ENCODE results near the gene MRPS25.

The MRPS25 gene

GRCh38 chr3:15064835-15065549, at the start of gene MRPS25:
TSS of gene MRPS25 (minus strand) at chr3:15065315. CDS start at chr3:15065194, 121 bp downstream.
- DNase-seq: peak; percentile 88 to 91

DNA sequence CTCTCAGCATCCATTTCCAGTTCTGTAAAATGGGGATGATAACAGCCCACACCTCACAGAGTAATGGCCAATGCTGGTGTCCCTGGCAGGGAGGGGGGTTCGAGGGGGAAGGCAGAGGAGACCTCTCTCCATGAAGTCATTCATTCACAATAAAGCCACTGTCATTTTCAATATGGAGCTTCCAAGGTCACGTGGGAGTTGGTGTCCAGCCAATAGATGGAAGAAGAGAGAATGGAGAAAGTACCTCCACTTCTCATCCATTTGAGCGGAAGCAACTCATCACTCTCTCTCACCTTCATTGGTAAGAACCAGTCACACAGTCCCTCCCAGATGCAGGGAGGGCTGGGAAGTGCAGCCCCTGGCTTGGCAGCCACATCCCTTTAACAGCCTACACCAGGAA, 48.8 kb upstream of the MRPS25 start:
- no peak for DNase-seq

DNA sequence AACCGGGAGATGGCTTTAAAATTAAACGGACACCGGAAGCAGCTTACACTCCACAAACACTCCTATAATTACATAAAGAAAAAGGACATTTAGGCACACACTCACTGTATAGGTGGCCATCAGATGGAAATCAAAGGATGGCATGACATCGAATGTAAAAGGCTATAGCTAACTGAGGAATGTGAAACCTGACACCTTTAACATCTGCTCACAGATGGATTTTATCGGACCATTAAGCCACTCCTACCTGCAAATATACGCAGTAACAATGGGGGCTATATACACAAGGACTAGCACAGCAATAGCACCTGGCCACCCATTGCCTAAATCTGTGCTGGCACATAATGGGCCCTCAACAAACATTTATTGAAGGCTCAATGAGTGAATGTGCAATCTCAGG, 48.4 kb upstream of the MRPS25 start:
- DNase-seq: no peak

DNA sequence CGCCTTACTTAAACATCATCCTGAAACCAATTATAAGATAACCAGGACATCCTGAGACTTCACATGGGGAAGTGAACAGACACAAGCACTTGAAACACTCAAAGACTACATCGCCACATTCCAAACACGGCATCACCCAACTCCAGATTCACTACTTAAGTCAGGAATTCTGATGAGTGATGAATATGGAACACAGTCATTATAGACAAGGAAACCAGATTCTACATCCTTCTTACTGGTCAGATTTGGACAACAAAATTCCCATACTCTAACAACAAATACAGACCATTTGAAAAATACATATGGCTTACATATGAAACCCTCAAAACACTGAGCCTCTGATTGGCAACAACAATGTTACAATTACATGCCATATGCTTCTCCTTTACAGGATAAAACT, 46.9 kb upstream of the MRPS25 start:
- DNase-seq: no peak

DNA sequence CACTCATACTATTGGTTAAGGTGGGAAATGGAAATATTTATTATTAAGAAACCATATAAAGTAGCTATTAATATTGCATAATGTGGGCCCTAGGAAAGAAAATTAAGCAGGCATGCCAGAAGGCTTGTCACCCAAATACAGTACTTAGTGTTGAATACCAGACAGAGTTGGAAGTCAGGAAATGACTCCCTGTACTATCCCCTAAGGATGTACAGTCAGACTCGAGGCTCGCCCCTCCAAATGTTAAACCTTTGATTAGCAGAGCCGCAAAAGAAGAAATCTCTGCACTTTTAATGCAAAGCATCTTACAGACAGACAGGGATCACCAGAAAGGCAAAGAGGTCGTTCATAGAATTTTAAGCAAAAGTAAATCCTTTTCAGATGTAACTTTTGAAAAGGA, 45.1 kb upstream of the MRPS25 start:
- DNase-seq: no peak

DNA sequence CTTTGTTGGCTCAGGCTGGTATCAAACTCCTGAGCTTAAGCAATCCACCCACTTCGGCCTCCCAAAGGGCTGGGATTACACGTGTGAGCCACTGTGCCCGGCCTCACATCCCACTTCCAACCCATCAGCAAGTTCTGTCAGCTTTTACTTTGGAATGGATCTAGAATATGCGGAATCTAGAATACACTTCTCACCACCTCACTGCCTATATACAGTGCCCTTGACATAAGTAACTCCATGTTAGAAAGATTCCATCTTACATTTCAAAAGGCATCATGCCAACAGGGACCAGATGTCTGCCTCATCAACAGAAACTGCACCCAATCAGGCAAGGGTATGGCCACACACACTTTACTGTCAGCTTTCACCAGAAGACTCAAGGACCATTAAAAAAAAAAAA, 43.8 kb upstream of the MRPS25 start:
- DNase-seq: no peak

DNA sequence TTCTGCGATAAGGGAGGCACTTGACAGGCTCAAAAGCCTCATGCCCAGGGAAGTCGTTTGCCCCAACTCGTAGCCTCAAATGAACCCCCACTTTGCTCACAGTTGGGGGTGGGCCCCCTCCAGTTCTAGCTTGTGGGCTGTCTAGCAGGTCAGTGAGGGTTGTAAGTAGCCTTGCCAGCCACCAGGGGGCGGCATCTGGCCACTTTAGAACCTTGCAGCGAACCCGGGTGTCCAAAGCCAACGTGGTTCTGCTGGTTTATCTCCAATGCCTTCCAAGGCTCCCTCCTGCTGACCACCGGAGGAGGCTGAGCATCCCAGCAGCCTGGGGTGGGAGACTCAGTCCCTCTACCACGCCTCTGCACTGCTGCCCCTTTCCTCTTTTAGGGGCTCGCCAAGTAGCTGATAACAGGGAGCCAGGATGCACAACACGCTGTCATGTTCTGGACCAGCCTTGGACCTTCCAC, 43.0 kb upstream of the MRPS25 start:
- DNase-seq: peak; percentile 80 to 83

GRCh38 chr3:15107075-15107947, 42.2 kb upstream of the MRPS25 start:
- DNase-seq: no peak

DNA sequence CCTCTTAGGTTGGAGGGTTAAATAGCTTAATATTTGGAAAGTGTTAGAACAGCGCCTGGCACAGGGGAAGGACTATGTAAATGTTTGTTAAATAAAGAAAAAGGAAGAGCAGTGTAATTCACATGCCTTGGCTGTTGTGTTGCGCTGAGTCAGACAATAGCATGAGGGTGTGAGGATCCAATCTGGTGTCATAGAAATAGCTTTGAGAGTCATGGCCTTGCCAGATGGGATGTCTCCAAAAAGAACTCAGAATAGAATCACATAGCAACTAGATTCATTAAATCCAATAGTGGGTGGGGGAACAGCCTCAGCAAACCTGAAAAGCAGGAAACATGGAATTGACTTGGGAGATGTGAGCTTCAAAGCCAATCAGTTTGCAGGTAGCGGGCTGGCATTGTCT, 37.7 kb upstream of the MRPS25 start:
- no peak for DNase-seq

GRCh38 chr3:15102256-15102655, 37.1 kb upstream of the MRPS25 start:
- no peak for DNase-seq

- DNase-seq: peak; percentile 14 to 28
Observed at GRCh38 chr3:15099364-15100098, 34.4 kb upstream of the MRPS25 start.

- peak; percentile 95 to 96 for DNase-seq
Observed at GRCh38 chr3:15098503-15099363, 33.6 kb upstream of the MRPS25 start, which contains the start of gene RBSN. TSS of gene RBSN (minus strand) at chr3:15099148. CDS start at chr3:15096120, 3,028 bp downstream.

DNA sequence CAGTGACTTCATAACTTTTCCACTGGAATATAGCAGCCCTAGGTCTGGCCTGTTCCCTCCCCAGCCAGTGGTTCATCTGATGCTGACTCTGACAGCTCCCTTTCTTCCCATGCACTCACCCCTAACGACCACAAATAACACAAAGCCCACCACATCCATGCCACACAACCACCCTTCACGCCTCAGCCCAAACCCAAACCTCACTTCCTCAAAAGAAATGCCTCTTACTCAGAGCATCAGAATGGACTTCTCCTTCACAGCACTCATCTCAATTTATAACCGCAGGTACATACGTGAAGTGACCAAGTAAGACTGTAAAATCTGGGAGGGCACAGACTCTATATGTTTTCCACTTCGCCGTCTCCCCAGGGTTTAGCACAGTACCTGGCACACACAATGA, 32.8 kb upstream of the MRPS25 start:
- peak; percentile 29 to 32 for DNase-seq

- DNase-seq: no peak
Observed at GRCh38 chr3:15096046-15096445, 30.9 kb upstream of the MRPS25 start.

GRCh38 chr3:15094187-15094875, 29.2 kb upstream of the MRPS25 start:
- DNase-seq: no peak

DNA sequence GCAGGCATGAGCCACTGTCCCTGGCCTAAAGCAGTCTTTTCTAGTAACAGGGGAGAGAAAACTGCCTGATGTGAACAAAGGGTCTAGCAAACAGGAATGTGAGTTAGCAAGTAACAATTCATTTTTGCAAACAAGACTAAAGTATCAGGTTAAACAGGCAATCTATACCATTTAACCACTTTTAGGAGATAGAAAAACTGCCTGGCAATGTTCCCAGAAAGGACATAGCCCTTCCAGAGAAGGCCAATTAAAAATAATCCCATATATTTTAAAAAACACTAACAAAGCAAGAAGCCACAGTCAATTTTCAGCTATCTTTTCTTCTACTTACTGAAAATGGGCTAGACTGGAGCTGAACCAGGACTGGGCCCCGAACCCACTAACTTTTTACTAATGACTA, 27.6 kb upstream of the MRPS25 start:
- DNase-seq: no peak

DNA sequence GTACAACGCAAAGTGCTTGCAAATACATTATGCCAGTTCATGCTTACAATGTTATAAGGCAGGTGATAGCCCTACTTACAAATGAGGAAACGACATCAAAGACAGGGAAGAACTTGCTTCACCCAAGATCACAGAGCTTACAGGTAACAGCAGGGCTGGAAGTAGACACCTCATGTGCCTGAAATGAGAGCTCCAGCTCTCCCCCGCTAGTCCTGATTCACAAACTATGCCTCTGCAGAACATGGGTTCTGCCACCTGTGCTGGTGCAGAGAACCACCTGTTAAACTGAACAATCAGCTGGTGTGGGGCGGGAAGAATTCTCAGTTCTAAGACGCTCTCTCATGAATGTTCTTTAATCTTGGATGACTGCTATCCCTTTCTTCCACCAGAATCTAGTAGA, 26.5 kb upstream of the MRPS25 start:
- no peak for DNase-seq

- DNase-seq: no peak
Observed at GRCh38 chr3:15089201-15089600, 24.1 kb upstream of the MRPS25 start.

DNA sequence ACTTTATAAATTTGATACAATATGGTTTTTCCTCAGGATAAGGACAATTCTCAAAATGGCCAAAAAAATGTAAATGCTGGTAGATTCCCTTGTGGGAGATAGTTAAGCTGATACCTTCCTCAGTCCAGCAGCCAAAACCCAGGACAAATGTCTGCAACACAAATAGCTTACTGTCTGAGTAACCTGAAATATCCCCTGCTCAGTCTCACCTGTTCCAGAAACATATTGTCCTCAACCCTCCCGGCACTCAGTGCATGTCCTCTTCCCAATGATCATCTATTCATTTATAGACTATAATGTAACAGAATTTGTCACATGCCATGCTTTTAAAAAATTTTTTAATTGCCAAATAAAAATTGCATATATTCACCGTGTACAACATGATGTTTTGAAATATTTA, 21.6 kb upstream of the MRPS25 start:
- no peak for DNase-seq

- DNase-seq: no peak
Observed at GRCh38 chr3:15086263-15086662, 21.1 kb upstream of the MRPS25 start.

DNA sequence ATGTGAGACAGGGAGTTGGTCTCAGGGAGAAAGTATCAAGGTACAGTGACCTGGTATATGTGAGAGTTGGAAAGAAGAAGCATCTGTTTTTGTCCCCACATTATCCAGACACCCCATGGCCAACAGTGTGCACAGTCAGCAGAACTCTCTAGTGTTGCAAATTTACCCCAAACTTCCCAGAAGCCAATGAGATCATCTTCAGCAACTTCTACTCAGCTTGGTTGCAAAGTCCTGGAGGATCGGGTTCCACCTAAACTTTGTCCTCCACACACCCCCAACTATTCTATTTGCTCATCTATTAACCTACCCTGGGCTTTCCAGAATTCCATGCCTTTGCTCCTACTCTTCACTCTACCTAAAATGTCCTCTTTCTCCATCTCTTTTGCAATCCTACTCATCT, 18.1 kb upstream of the MRPS25 start:
- DNase-seq: no peak
